GM06990 (cell line): ENCODE results near the gene CNRIP1.

ENCODE experiments used
- DNase-seq: peaks from one replicate; pipeline ENCODE4 v3.0.0-alpha.2; 2011; ENCODE audit not compliant: insufficient read length; ENCODE audit errors: extremely low read depth
- H3K27me3 ChIP-seq: replicated peaks from 2 replicates; pipeline ENCODE4 v1.6.0; 2011; ENCODE audit warnings: low read length; ENCODE audit not compliant: control insufficient read depth, insufficient read depth
- H3K36me3 ChIP-seq: 2 replicates; pipeline ENCODE4 v1.5.1; 2011; ENCODE audit warnings: low read length; ENCODE audit not compliant: control insufficient read depth, insufficient read depth
- H3K4me3 ChIP-seq: replicated peaks from 2 replicates; pipeline ENCODE4 v1.5.1; 2011; ENCODE audit warnings: low read depth, mild to moderate bottlenecking, control low read depth, low read length
- CTCF ChIP-seq: IDR thresholded peaks from 2 replicates; pipeline ENCODE4 v1.5.1; 2011; ENCODE audit warnings: low read length, control low read depth, mild to moderate bottlenecking, inconsistent platforms; ENCODE audit not compliant: insufficient read depth, poor library complexity, severe bottlenecking

CNRIP1 gene

GRCh38 chr2:68336192-68336591, 16.4 kb upstream of the CNRIP1 start:
- DNase-seq = no peak
- Histone ChIP-seq H3K27me3 (no peaks in the 10 kb centered on the region; the same call in 1 of the 2 replicates), H3K36me3 (no peaks in the 10 kb centered on the region), H3K4me3 (no peak overlapping the region)
- TF ChIP-seq CTCF = no peak

- DNase-seq = no peak
- no peak for TF ChIP-seq CTCF
- Histone ChIP-seq H3K27me3 (no peaks in the 10 kb centered on the region; the same call in 1 of the 2 replicates), H3K36me3 (no peaks in the 10 kb centered on the region), H3K4me3 (no peak overlapping the region)
Measured at GRCh38 chr2:68333931-68334330, 14.2 kb upstream of the CNRIP1 start.

GRCh38 chr2:68333009-68333408, 13.3 kb upstream of the CNRIP1 start:
- no peak for DNase-seq
- Histone ChIP-seq H3K36me3 (no peaks in the 10 kb centered on the region), H3K4me3 (no peak overlapping the region), H3K27me3 (no peaks in the 10 kb centered on the region; the same call in 1 of the 2 replicates)
- no peak for TF ChIP-seq CTCF

GRCh38 chr2:68330691-68331090, 10.9 kb upstream of the CNRIP1 start:
- no peak for DNase-seq
- no peak for TF ChIP-seq CTCF
- Histone ChIP-seq H3K4me3 (no peak overlapping the region), H3K36me3 (no peaks in the 10 kb centered on the region), H3K27me3 (no peaks in the 10 kb centered on the region; the same call in 1 of the 2 replicates)

- DNase-seq = no peak
- no peak overlapping the region for H3K4me3 ChIP-seq
- H3K36me3 ChIP-seq = no peaks in the 10 kb centered on the region
- TF ChIP-seq CTCF = no peak
- H3K27me3 ChIP-seq = no peaks in the 10 kb centered on the region; the same call in 1 of the 2 replicates
Measured at GRCh38 chr2:68328901-68329300, 9.2 kb upstream of the CNRIP1 start.

- TF ChIP-seq CTCF = no peak
- DNase-seq = no peak
- H3K4me3 ChIP-seq = no peak overlapping the region
- no peaks in the 10 kb centered on the region for H3K36me3 ChIP-seq
- H3K27me3 ChIP-seq = no peaks in the 10 kb centered on the region; the same call in none of the 2 replicates
Measured at GRCh38 chr2:68325056-68325455, 5.3 kb upstream of the CNRIP1 start.
